ENCODE results near the gene RNF135.

GRCh38 chr17:30961209-30962188, 9.3 kb upstream of the RNF135 start:
- TF ChIP-seq CHD1 (IDR thresholded peaks at IDR 0.05; ENCODE audit: low read depth, low read length) (no peak), MAZ (IDR thresholded peaks at IDR 0.05; ENCODE audit: borderline replicate concordance, low read depth, low read length) (no peak), BHLHE40 (IDR thresholded peaks at IDR 0.05; ENCODE audit: low read depth, low read length) (no peak), CTCF (conservative IDR thresholded peaks at IDR 0.05; ENCODE audit: low read depth, low read length) (no peak), RCOR1 (IDR thresholded peaks at IDR 0.05; ENCODE audit: insufficient replicate concordance, low read length) (no peak), NFE2L2 (IDR thresholded peaks at IDR 0.05; ENCODE audit: low read depth, low read length) (peak; percentile 75), CEBPB (IDR thresholded peaks at IDR 0.05; ENCODE audit: low read depth, low read length) (no peak), POLR2A (IDR thresholded peaks at IDR 0.05; ENCODE audit: low read depth, low read length) (no peak), SMC3 (IDR thresholded peaks at IDR 0.05; ENCODE audit: low read depth, low read length) (no peak), RFX5 (IDR thresholded peaks at IDR 0.05; ENCODE audit: low read depth, low read length) (no peak), RAD21 (IDR thresholded peaks at IDR 0.05; ENCODE audit: low read length) (no peak), FOS (IDR thresholded peaks at IDR 0.05; ENCODE audit: low read depth, low read length) (no peak), ELK1 (IDR thresholded peaks at IDR 0.05; ENCODE audit: borderline replicate concordance, low read depth, low read length) (no peak)
- TF ChIP-seq, protein P1, sequence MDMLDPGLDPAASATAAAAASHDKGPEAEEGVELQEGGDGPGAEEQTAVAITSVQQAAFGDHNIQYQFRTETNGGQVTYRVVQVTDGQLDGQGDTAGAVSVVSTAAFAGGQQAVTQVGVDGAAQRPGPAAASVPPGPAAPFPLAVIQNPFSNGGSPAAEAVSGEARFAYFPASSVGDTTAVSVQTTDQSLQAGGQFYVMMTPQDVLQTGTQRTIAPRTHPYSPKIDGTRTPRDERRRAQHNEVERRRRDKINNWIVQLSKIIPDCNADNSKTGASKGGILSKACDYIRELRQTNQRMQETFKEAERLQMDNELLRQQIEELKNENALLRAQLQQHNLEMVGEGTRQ (IDR thresholded peaks at IDR 0.05; ENCODE audit: low read depth, low read length), result no peak

Data from IMR-90 (cell line).